BJ (cell line): Measurements from ENCODE around the gene STAB2. TPM values are rescaled to one million over a fixed set of nuclear protein-coding genes. Genes with fewer than 3 reads are reported as not detected.

Source experiments
- CTCF ChIA-PET: fragments of 350-600 bp; formaldehyde crosslinking; extraction: SDS; loops from one replicate; lab custom pipeline; 2021; ENCODE audit warnings: antibody characterized with exemption, inconsistent platforms; lab: Yijun Ruan, JAX
- POLR2A ChIA-PET: fragments of 300-600 bp; sonication (Branson Sonifier 250); formaldehyde crosslinking; extraction: SDS; loops from one replicate; lab custom pipeline; 2021; ENCODE audit warnings: antibody characterized with exemption; lab: Charles Lee
- DNase-seq: peaks from one replicate; pipeline ENCODE4 v3.0.0-alpha.2; 2011; ENCODE audit warnings: low read depth
- H3K27me3 ChIP-seq: 2 replicates; pipeline ENCODE4 v1.6.0; 2011; ENCODE audit warnings: low read length; ENCODE audit not compliant: control insufficient read depth, insufficient read depth
- H3K36me3 ChIP-seq: 2 replicates; pipeline ENCODE4 v1.5.1; 2011; ENCODE audit warnings: low read length; ENCODE audit not compliant: control insufficient read depth, insufficient read depth
- H3K4me3 ChIP-seq: 2 replicates; pipeline ENCODE4 v1.5.1; 2011; ENCODE audit warnings: low read depth, mild to moderate bottlenecking, control low read depth, low read length
- CTCF ChIP-seq: IDR thresholded peaks from 2 replicates; pipeline ENCODE4 v1.5.1; 2011; ENCODE audit warnings: low read depth, mild to moderate bottlenecking, control low read depth, inconsistent platforms, low read length, moderate library complexity; ENCODE audit not compliant: insufficient read depth
- polyA plus RNA-seq: library from polyadenylated mRNA; depleted of rRNA; stranded (reverse); fragments of >200 nt; gene quantifications from 2 replicates; pipeline ENCODE4 v1.2.3, GENCODE V29; 2011

STAB2 gene
- polyA plus RNA-seq, 1 experiment, result not detected

- Histone ChIP-seq H3K36me3 (peaks cover 1% of the 10 kb centered on the region; the same call in 1 of the 2 replicates), H3K27me3 (no peaks in the 10 kb centered on the region), H3K4me3 (no peak overlapping the region)
- ChIA-PET POLR2A (no interaction called here), CTCF (interaction anchor here (0.7 to 8.3 kb wide), 10 partner anchors 10 to 198 kb away, joined by 3 to 121 read pairs (median 3); no protein-coding TSS in a partner anchor)
- TF ChIP-seq CTCF, result no peak
- DNase-seq, result no peak
Measured at GRCh38 chr12:103772367-103773108, 185.5 kb downstream of the STAB2 start.

GRCh38 chr12:103773109-103773910 is 186.2 kb downstream of the STAB2 start:
- DNase-seq, result no peak
- Histone ChIP-seq H3K36me3 (peaks cover 1% of the 10 kb centered on the region; the same call in 1 of the 2 replicates), H3K4me3 (no peak overlapping the region), H3K27me3 (no peaks in the 10 kb centered on the region)
- TF ChIP-seq CTCF, result no peak
- ChIA-PET POLR2A (no interaction called here), CTCF (interaction anchor here (0.7 to 8.3 kb wide), 7 partner anchors 14 to 198 kb away, joined by 3 to 121 read pairs (median 3); no protein-coding TSS in a partner anchor)

GRCh38 chr12:103774977-103775560 is 188.0 kb downstream of the STAB2 start:
- ChIA-PET POLR2A (interaction anchor here (0.7 kb wide), 1 partner anchor 96 kb away, joined by 16 read pairs; no protein-coding TSS in a partner anchor), CTCF (interaction anchor here (8.3 kb wide), 1 partner anchor 94 kb away, joined by 121 read pairs; no protein-coding TSS in a partner anchor)
- no peak for TF ChIP-seq CTCF
- Histone ChIP-seq H3K4me3 (no peak overlapping the region), H3K36me3 (peaks cover 1% of the 10 kb centered on the region; the same call in 1 of the 2 replicates), H3K27me3 (no peaks in the 10 kb centered on the region)
- DNase-seq, result no peak

- CTCF ChIA-PET, result interaction anchor here (0.7 kb wide), 1 partner anchor 99 kb away, joined by 3 read pairs; no protein-coding TSS in a partner anchor
- POLR2A ChIA-PET, result no interaction called here
- TF ChIP-seq CTCF, result no peak
- Histone ChIP-seq H3K27me3 (no peaks in the 10 kb centered on the region), H3K4me3 (no peak overlapping the region), H3K36me3 (peaks cover 2% of the 10 kb centered on the region)
- DNase-seq, result no peak
Measured at GRCh38 chr12:103778781-103779180, 191.7 kb downstream of the STAB2 start.
